ENCODE results near the gene TNFRSF12A. TPM values are rescaled to one million over a fixed set of nuclear protein-coding genes. Genes with fewer than 3 reads are reported as not detected.
"Not testable (repeated sequence)": the region's sequence is repeated elsewhere in the genome, so short reads cannot be mapped to it uniquely, and the experiment has no call there.

TNFRSF12A gene
- total and polyA plus RNA-seq, 7 experiments from 2014 or later: 0.57 to 5.9 (median 1.1) TPM; not detected in 2

DNA sequence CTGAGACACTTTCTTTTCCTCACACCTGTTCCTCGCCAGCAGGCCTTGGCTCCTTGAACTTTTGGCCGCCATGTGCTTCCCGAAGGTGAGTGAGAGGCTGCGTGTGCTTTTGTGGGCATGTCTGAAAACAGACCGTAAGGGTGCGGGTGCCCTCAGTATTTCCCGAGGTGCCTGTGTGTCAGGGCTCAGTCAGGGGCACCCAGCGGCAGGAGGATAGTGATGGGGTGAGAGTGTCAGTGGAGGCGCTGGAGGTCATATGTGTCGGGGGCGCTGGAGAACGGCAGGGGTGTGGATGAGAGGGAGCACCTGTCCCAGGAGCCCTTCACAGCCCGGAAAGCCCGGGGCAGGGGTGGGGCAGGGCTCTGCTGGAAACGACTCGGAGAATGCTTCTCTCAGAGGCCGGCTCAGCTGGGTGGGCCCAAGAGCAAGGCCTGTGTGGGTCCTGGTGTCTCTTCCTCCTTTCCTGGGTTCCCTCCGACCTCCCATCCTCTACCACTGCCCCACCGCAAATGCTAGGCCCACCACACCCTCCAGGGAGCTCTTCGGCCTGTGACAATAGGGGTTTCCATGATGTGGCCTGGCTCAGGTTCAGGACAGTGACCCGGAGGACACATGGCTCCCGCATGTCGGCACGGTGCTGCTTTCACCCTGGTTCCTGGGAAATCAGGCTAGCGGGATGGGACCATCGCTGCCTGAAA lies 45.7 kb downstream of the TNFRSF12A start:
- H3K4me3 ChIP-seq (ENCODE audit: low read length): peak overlapping the region; percentile 78
- peaks cover 8 to 61% (median 25%) of the 10 kb centered on the region in 5 donors for H3K36me3 Mint-ChIP-seq

DNA sequence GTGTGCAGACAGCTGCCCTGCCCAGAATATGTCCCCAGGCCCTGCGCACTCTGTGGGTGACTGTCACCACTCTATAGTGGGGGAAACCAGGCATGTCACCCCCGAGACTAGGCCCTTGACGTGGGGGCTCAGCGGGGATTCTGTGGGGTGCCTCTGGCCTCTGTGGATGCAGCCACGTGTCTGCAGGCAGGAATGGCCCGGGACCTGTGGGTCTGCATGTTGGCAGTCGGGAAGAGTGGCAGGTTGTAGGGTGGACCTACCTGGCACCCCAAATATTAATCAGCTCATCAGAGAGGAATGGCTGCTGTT lies 46.2 kb downstream of the TNFRSF12A start:
- H3K36me3 Mint-ChIP-seq: peaks cover 8 to 65% (median 25%) of the 10 kb centered on the region in 5 donors

More for the DNA sequence above, 45.7 kb downstream of the TNFRSF12A start:
- H3K9me3 ChIP-seq (ENCODE audit: control insufficient read depth in 2 of 3, low read length in 3 of 3): no peaks in the 10 kb centered on the region
- intact Hi-C loops (cut with micrococcal nuclease): loop anchor here (1.0 kb wide), 2 partner anchors 9 to 58 kb away; no protein-coding TSS in a partner anchor
- ChIA-PET CTCF (interaction anchor here (0.7 to 13.9 kb wide), 6 partner anchors 10 to 64 kb away, joined by 3 to 244 read pairs (median 6); partner anchors contain the start of gene ZNF213), POLR2A (interaction anchor here (0.7 to 10.4 kb wide), 19 partner anchors 10 to 201 kb away, joined by 3 to 182 read pairs (median 5); partner anchors contain the start of genes ZNF213 and ZSCAN10)
- H3K4me1 ChIP-seq (ENCODE audit: control insufficient read depth in 2 of 2, insufficient read depth in 2 of 2, low read length in 2 of 2): peaks cover 25 to 30% of the 10 kb centered on the region in 2 donors
- ATAC-seq: peak; percentile 33
- H3K27ac ChIP-seq (ENCODE audit: low read depth, low read length): peak overlapping the region; percentile 88
- no peaks in the 10 kb centered on the region for H3K27me3 ChIP-seq (ENCODE audit: control insufficient read depth in 2 of 2, insufficient read depth in 2 of 2, low read length in 2 of 2)
- Mint-ChIP-seq H3K9me3 (peaks cover 0 to 6% (median 0%) of the 10 kb centered on the region in 11 donors), H3K4me3 (peak overlapping the region; percentile 98 to 100 (median 99)), H3K27me3 (no peaks in the 10 kb centered on the region), H3K4me1 (peaks cover 44 to 70% (median 61%) of the 10 kb centered on the region in 7 donors), H3K27ac (peak overlapping the region; percentile 94 to 100 (median 98))
- DNase-seq: peak in 2 of 9 donors; percentile 38 to 41
- peaks cover 0 to 20% (median 3%) of the 10 kb centered on the region in 3 experiments for H3K36me3 ChIP-seq (ENCODE audit: control insufficient read depth in 2 of 3, insufficient read depth in 3 of 3, low read length in 3 of 3)

DNA sequence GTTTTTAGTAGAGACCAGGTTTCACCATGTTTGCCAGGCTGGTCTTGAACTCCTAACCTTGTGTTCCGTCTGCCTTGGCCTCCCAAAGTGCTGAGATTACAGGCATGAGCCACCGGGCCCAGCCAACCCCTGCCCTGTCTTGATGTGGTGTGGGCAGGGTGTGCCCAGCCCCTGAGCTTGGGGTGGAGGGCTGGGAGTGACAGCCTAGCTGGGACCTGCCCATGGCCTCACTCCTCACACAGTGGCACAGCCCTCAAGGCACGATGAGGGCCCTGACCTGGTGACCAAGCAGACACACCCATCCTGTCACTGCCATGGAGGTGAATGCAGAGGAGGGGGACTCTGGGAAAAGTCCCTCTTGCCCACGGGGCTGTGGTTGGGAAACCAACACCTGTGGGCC lies 48.3 kb downstream of the TNFRSF12A start:
- DNase-seq (no peak), ATAC-seq (no peak)
- peak overlapping the region; percentile 95 to 100 (median 99) for H3K4me3 Mint-ChIP-seq
- ChIA-PET POLR2A (interaction anchor here (1.8 to 7.3 kb wide), 4 partner anchors 7 to 61 kb away, joined by 5 to 113 read pairs (median 50); partner anchors contain the start of gene ZSCAN10), CTCF (interaction anchor here (0.7 to 13.9 kb wide), 2 partner anchors 40 to 61 kb away, joined by 5 to 244 read pairs; partner anchors contain the start of gene ZNF213)
- H3K27ac Mint-ChIP-seq: peak overlapping the region; percentile 91 to 100 (median 97)
- peaks cover 8 to 61% (median 25%) of the 10 kb centered on the region in 5 donors for H3K36me3 Mint-ChIP-seq
- peaks cover 0 to 4% (median 0%) of the 10 kb centered on the region in 11 donors for H3K9me3 Mint-ChIP-seq
- H3K27me3 Mint-ChIP-seq: no peaks in the 10 kb centered on the region
- Histone ChIP-seq H3K36me3 (ENCODE audit: control insufficient read depth in 2 of 3, insufficient read depth in 3 of 3, low read length in 3 of 3) (peaks cover 0 to 20% (median 3%) of the 10 kb centered on the region in 3 experiments), H3K27me3 (ENCODE audit: control insufficient read depth in 2 of 2, insufficient read depth in 2 of 2, low read length in 2 of 2) (no peaks in the 10 kb centered on the region), H3K9me3 (ENCODE audit: control insufficient read depth in 2 of 3, low read length in 3 of 3) (no peaks in the 10 kb centered on the region), H3K4me1 (ENCODE audit: control insufficient read depth in 2 of 2, insufficient read depth in 2 of 2, low read length in 2 of 2) (peaks cover 44 to 47% of the 10 kb centered on the region in 2 donors), H3K4me3 (ENCODE audit: low read length) (peak overlapping the region; percentile 78), H3K27ac (ENCODE audit: low read depth, low read length) (peak overlapping the region; percentile 88)
- H3K4me1 Mint-ChIP-seq: peaks cover 51 to 80% (median 66%) of the 10 kb centered on the region in 7 donors
- intact Hi-C loops (cut with micrococcal nuclease): no loop called here

More for the DNA sequence above, 46.2 kb downstream of the TNFRSF12A start:
- peak overlapping the region; percentile 78 for H3K4me3 ChIP-seq (ENCODE audit: low read length)
- Mint-ChIP-seq H3K4me3 (peak overlapping the region; percentile 98 to 100 (median 99)), H3K9me3 (peaks cover 0 to 6% (median 0%) of the 10 kb centered on the region in 11 donors), H3K27ac (peak overlapping the region; percentile 94 to 100 (median 98)), H3K27me3 (no peaks in the 10 kb centered on the region), H3K4me1 (peaks cover 49 to 75% (median 66%) of the 10 kb centered on the region in 7 donors)
- no peaks in the 10 kb centered on the region for H3K9me3 ChIP-seq (ENCODE audit: control insufficient read depth in 2 of 3, low read length in 3 of 3)
- DNase-seq (no peak), ATAC-seq (no peak)
- H3K36me3 ChIP-seq (ENCODE audit: control insufficient read depth in 2 of 3, insufficient read depth in 3 of 3, low read length in 3 of 3): peaks cover 0 to 20% (median 3%) of the 10 kb centered on the region in 3 experiments
- peaks cover 30 to 36% of the 10 kb centered on the region in 2 donors for H3K4me1 ChIP-seq (ENCODE audit: control insufficient read depth in 2 of 2, insufficient read depth in 2 of 2, low read length in 2 of 2)
- ChIA-PET POLR2A (interaction anchor here (0.7 to 10.4 kb wide), 14 partner anchors 9 to 93 kb away, joined by 3 to 182 read pairs (median 5); partner anchors contain the start of gene ZSCAN10), CTCF (interaction anchor here (2.4 to 13.9 kb wide), 3 partner anchors 10 to 64 kb away, joined by 7 to 244 read pairs (median 43); partner anchors contain the start of gene ZNF213)
- peak overlapping the region; percentile 88 for H3K27ac ChIP-seq (ENCODE audit: low read depth, low read length)
- intact Hi-C loops (cut with micrococcal nuclease): no loop called here
- no peaks in the 10 kb centered on the region for H3K27me3 ChIP-seq (ENCODE audit: control insufficient read depth in 2 of 2, insufficient read depth in 2 of 2, low read length in 2 of 2)

DNA sequence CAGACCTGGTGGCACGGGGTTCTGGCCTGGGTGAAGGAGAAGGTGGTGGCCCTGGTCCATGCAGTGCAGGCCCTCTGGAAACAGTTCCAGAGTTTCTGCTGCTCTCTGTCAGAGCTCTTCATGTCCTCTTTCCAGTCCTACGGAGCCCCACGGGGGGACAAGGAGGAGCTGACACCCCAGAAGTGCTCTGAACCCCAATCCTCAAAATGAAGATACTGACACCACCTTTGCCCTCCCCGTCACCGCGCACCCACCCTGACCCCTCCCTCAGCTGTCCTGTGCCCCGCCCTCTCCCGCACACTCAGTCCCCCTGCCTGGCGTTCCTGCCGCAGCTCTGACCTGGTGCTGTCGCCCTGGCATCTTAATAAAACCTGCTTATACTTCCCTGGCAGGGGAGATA lies 49.0 kb downstream of the TNFRSF12A start:
- not testable (repeated sequence) for H3K9me3 Mint-ChIP-seq
- POLR2A ChIA-PET: interaction anchor here (0.7 to 6.5 kb wide), 4 partner anchors 8 to 61 kb away, joined by 3 to 65 read pairs (median 20); partner anchors contain the start of gene ZSCAN10
- CTCF ChIA-PET: interaction anchor here (0.7 to 1.9 kb wide), 2 partner anchors 10 to 40 kb away, joined by 5 to 9 read pairs; no protein-coding TSS in a partner anchor

DNA sequence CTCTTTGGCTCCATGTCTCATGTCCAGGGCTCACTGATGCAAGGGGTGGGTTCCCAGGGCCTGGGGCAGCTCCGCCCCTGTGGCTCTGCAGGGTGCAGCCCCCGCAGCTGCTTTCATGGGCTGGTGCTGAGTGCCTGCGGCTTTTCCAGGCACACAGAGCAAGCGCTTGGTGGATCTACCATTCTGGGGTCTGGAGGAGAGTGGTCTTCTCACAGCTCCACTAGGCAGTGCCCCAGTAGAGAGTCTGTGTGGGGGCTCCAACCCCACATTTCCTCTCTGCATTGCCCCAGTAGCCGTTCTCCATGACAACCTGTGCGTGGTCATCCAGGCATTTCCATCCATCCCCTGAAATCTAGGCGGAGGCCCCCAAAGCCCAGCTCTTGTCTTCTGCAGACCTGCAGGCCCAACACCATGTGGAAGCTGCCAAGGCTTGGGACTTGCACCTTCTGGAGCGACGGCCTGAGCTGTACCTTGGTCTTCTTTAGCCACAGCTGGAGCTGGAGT lies 50.5 kb downstream of the TNFRSF12A start:
- DNase-seq (no peak), ATAC-seq (no peak)
- Mint-ChIP-seq H3K27me3 (no peaks in the 10 kb centered on the region), H3K4me3 (peak overlapping the region in 4 of 10 donors; percentile 51 to 100 (median 69)), H3K36me3 (peaks cover 6 to 66% (median 23%) of the 10 kb centered on the region in 5 donors), H3K9me3 (peaks cover 0 to 3% (median 0%) of the 10 kb centered on the region in 11 donors), H3K4me1 (peaks cover 63 to 82% (median 70%) of the 10 kb centered on the region in 7 donors), H3K27ac (peak overlapping the region; percentile 79 to 100 (median 87))
- no peaks in the 10 kb centered on the region for H3K27me3 ChIP-seq (ENCODE audit: control insufficient read depth in 2 of 2, insufficient read depth in 2 of 2, low read length in 2 of 2)
- intact Hi-C loops (cut with micrococcal nuclease): loop anchor here in 1 of 2 donors (10.0 kb wide), 1 partner anchor 434 kb away; the partner anchor contains the start of gene CLUAP1
- H3K4me1 ChIP-seq (ENCODE audit: control insufficient read depth in 2 of 2, insufficient read depth in 2 of 2, low read length in 2 of 2): peaks cover 55 to 56% of the 10 kb centered on the region in 2 donors
- POLR2A ChIA-PET: interaction anchor here (0.6 to 5.0 kb wide), 11 partner anchors 10 to 95 kb away, joined by 3 to 34 read pairs (median 3); no protein-coding TSS in a partner anchor
- CTCF ChIA-PET: interaction anchor here (0.6 to 1.9 kb wide), 4 partner anchors 12 to 55 kb away, joined by 3 to 9 read pairs (median 4); no protein-coding TSS in a partner anchor
- no peak overlapping the region for H3K4me3 ChIP-seq (ENCODE audit: low read length)
- H3K9me3 ChIP-seq (ENCODE audit: control insufficient read depth in 2 of 3, low read length in 3 of 3): no peaks in the 10 kb centered on the region
- H3K36me3 ChIP-seq (ENCODE audit: control insufficient read depth in 2 of 3, insufficient read depth in 3 of 3, low read length in 3 of 3): peaks cover 0 to 20% (median 3%) of the 10 kb centered on the region in 3 experiments
- H3K27ac ChIP-seq (ENCODE audit: low read depth, low read length): peak overlapping the region; percentile 54

More for the DNA sequence above, 49.0 kb downstream of the TNFRSF12A start:
- peaks cover 0 to 20% (median 3%) of the 10 kb centered on the region in 3 experiments for H3K36me3 ChIP-seq (ENCODE audit: control insufficient read depth in 2 of 3, insufficient read depth in 3 of 3, low read length in 3 of 3)
- H3K4me3 ChIP-seq (ENCODE audit: low read length); H3K9me3 ChIP-seq (ENCODE audit: control insufficient read depth in 2 of 3, low read length in 3 of 3); DNase-seq; H3K27me3 ChIP-seq (ENCODE audit: control insufficient read depth in 2 of 2, insufficient read depth in 2 of 2, low read length in 2 of 2); H3K27me3 Mint-ChIP-seq; intact Hi-C loops (cut with micrococcal nuclease); ATAC-seq: not testable (repeated sequence)
- H3K4me1 Mint-ChIP-seq: peaks cover 53 to 82% (median 67%) of the 10 kb centered on the region in 7 donors
- peaks cover 8 to 64% (median 25%) of the 10 kb centered on the region in 5 donors for H3K36me3 Mint-ChIP-seq
- H3K4me1 ChIP-seq (ENCODE audit: control insufficient read depth in 2 of 2, insufficient read depth in 2 of 2, low read length in 2 of 2): peaks cover 50 to 54% of the 10 kb centered on the region in 2 donors
- H3K27ac ChIP-seq (ENCODE audit: low read depth, low read length): peak overlapping the region; percentile 24
- H3K4me3 Mint-ChIP-seq: peak overlapping the region in 8 of 10 donors; percentile 20 to 100 (median 34)
- H3K27ac Mint-ChIP-seq: peak overlapping the region; percentile 73 to 100 (median 85)
